NCI-H774 (cell line): ENCODE data around the gene SYK.

ENCODE experiments used
- DNase-seq: peaks from one replicate; lab custom pipeline; 2025; lab: John Stamatoyannopoulos, UW

Gene SYK

GRCh38 chr9:90906316-90907055 lies 104.9 kb downstream of the SYK start:
- DNase-seq: no peak

- no peak for DNase-seq
Observed at GRCh38 chr9:90907056-90907445, 105.4 kb downstream of the SYK start.

- DNase-seq: no peak
Observed at GRCh38 chr9:90907790-90908189, 106.2 kb downstream of the SYK start.

- DNase-seq: no peak
Observed at GRCh38 chr9:90909225-90909624, 107.6 kb downstream of the SYK start.

GRCh38 chr9:90909747-90910283 lies 108.2 kb downstream of the SYK start:
- no peak for DNase-seq

GRCh38 chr9:90914196-90914595 lies 112.6 kb downstream of the SYK start:
- DNase-seq: no peak

GRCh38 chr9:90914868-90915483 lies 113.4 kb downstream of the SYK start:
- peak; percentile 69 for DNase-seq

- no peak for DNase-seq
Observed at GRCh38 chr9:90915693-90916092, 114.1 kb downstream of the SYK start.

- no peak for DNase-seq
Observed at GRCh38 chr9:90916147-90916734, 114.6 kb downstream of the SYK start.

GRCh38 chr9:90919883-90920282 lies 118.3 kb downstream of the SYK start:
- DNase-seq: no peak

- no peak for DNase-seq
Observed at GRCh38 chr9:90921104-90921503, 119.5 kb downstream of the SYK start.

GRCh38 chr9:90921969-90922368 lies 120.3 kb downstream of the SYK start:
- no peak for DNase-seq

GRCh38 chr9:90925581-90926257 lies 124.1 kb downstream of the SYK start:
- DNase-seq: no peak

- DNase-seq: no peak
Observed at GRCh38 chr9:90926936-90927335, 125.3 kb downstream of the SYK start.

- no peak for DNase-seq
Observed at GRCh38 chr9:90927496-90927895, 125.9 kb downstream of the SYK start.

- no peak for DNase-seq
Observed at GRCh38 chr9:90929626-90930025, 128.0 kb downstream of the SYK start.

- no peak for DNase-seq
Observed at GRCh38 chr9:90933468-90933867, 131.8 kb downstream of the SYK start.

GRCh38 chr9:90939351-90939750 lies 137.7 kb downstream of the SYK start:
- DNase-seq: no peak

- no peak for DNase-seq
Observed at GRCh38 chr9:90940280-90940679, 138.7 kb downstream of the SYK start.

- DNase-seq: no peak
Observed at GRCh38 chr9:90941661-90942060, 140.0 kb downstream of the SYK start.

- no peak for DNase-seq
Observed at GRCh38 chr9:90942555-90942954, 140.9 kb downstream of the SYK start.

- no peak for DNase-seq
Observed at GRCh38 chr9:90943341-90943740, 141.7 kb downstream of the SYK start.

GRCh38 chr9:90945336-90945735 lies 143.7 kb downstream of the SYK start:
- DNase-seq: no peak
